Suprapubic skin (tissue), 4 donors: ENCODE data around the gene KCTD21. TPM values are rescaled to one million over a fixed set of nuclear protein-coding genes. Genes with fewer than 3 reads are reported as not detected.

Experiments used
- DNase-seq, 2 donors: peaks; one replicate each; pipeline ENCODE4 v3.0.0-alpha.2; 2019; ENCODE audit warnings: low spot score in 2 of 2
- H3K27ac ChIP-seq: fragments of 200-600 bp; sonication (generic); one replicate; pipeline ENCODE4 v1.5.1; 2019
- H3K27me3 ChIP-seq: fragments of 200-600 bp; sonication (generic); one replicate; pipeline ENCODE4 v1.5.1; 2019
- H3K36me3 ChIP-seq: fragments of 200-600 bp; sonication (generic); one replicate; pipeline ENCODE4 v1.5.1; 2019
- H3K4me1 ChIP-seq: fragments of 200-600 bp; sonication (generic); one replicate; pipeline ENCODE4 v1.5.1; 2019
- H3K4me3 ChIP-seq: fragments of 200-600 bp; sonication (generic); one replicate; pipeline ENCODE4 v1.5.1; 2019; ENCODE audit warnings: mild to moderate bottlenecking
- H3K9me3 ChIP-seq: fragments of 200-600 bp; sonication (generic); one replicate; pipeline ENCODE4 v1.5.1; 2019
- CTCF ChIP-seq, 2 donors: fragments of 200-600 bp in 1 of 2; fragments of 450-650 bp in 1 of 2; sonication (generic) in 1 of 2; IDR thresholded peaks; one replicate each; pipeline ENCODE4 v1.5.1; 2016 to 2019; ENCODE audit warnings: antibody characterized with exemption in 2 of 2, mild to moderate bottlenecking in 1 of 2, moderate library complexity in 1 of 2
- EP300 ChIP-seq: sonication (generic); formaldehyde crosslinking; IDR thresholded peaks from one replicate; pipeline ENCODE4 v1.6.1; 2017; ENCODE audit warnings: antibody characterized with exemption
- POLR2A ChIP-seq, 2 donors: fragments of 450-650 bp; IDR thresholded peaks; one replicate each; pipeline ENCODE4 v1.6.1; 2017; ENCODE audit warnings: antibody characterized with exemption in 2 of 2, mild to moderate bottlenecking in 2 of 2, moderate library complexity in 2 of 2
- POLR2AphosphoS5 ChIP-seq, 3 donors: sonication (generic); formaldehyde crosslinking; IDR thresholded peaks; one replicate each; pipeline ENCODE4 v1.6.1; 2017; ENCODE audit warnings: antibody characterized with exemption in 3 of 3
- WGBS: methylation state at CpG from one replicate; pipeline ENCODE4 v1.1.5; 2018; 5-methylcytosine and 5-hydroxymethylcytosine counted together
- total RNA-seq, 4 donors: library from RNA; depleted of rRNA; stranded (reverse); fragments of >200 nt; gene quantifications; one replicate each; pipeline ENCODE4 v1.1.0, GENCODE V29; 2016

Gene KCTD21
- total RNA-seq, 4 donors from 2014 or later = 3.6 to 11.1 (median 4.3) TPM

DNA sequence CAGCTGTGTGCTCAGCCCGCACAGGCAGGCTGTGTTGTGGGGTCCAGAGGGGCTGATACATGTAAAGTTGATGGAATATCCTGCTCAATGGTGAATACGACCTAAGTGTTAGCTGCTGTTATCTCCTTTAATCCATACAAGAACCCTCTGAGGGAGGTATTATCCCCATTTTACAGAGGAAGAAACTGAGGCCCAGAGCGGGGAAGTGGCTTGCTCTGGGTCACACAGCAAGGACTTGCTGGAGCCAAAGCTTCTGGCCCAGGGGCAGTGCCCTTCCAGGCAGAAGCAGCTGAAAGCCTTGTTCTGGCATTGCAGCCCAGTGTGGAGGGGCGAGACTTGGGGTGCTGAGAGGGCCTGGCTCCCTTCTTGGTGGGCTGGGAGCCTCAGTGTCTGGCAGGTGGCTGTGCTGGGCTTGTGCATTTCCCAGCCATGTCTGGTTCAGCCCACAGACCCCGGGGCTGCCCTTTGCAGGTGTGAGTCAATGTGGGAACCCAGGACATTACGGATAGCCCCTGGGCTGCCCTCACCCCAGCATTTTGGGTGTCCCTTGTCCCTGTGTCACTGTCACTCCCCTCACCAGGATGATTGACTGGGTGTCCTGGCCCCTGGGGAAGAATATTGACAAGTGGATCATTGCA is 10.7 kb upstream of the KCTD21 start:
- no peak for TF ChIP-seq POLR2A (IDR thresholded peaks at IDR 0.05)
- no peak for TF ChIP-seq EP300
- TF ChIP-seq CTCF (IDR thresholded peaks at IDR 0.05) = no peak
- TF ChIP-seq POLR2AphosphoS5 (IDR thresholded peaks at IDR 0.05) = no peak
- Histone ChIP-seq H3K9me3 (no peaks in the 10 kb centered on the region), H3K4me1 (peaks cover 2% of the 10 kb centered on the region), H3K27ac (no peak overlapping the region), H3K27me3 (no peaks in the 10 kb centered on the region), H3K4me3 (no peak overlapping the region), H3K36me3 (peaks cover 15% of the 10 kb centered on the region)
- DNase-seq = no peak
- 99% methylated on average over 4 of the region's 6 CpGs for WGBS

DNA sequence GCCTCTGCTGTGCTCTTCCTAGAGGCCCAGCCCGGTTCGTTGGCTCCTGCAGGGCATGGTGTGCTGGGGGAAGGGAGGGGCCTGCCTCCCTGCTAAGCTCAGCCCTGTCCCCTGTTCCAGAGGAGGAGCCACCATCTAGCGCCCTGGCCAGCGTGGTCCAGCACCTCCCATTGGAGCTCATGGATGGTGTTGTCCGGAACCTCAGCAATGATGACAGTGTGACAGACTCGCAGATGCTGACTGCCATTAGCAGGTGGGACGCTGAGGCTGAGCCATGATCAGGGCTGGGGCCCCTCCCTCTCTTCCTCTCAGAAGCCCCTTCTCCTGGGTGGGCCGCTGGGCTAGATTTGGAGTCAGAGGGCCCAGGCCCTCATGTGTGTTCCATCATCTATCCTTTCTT is 9.4 kb upstream of the KCTD21 start:
- Histone ChIP-seq H3K4me3 (no peak overlapping the region), H3K27ac (no peak overlapping the region), H3K4me1 (peaks cover 5% of the 10 kb centered on the region), H3K9me3 (no peaks in the 10 kb centered on the region), H3K36me3 (peaks cover 15% of the 10 kb centered on the region), H3K27me3 (no peaks in the 10 kb centered on the region)
- no peak for DNase-seq
- no peak for TF ChIP-seq CTCF (IDR thresholded peaks at IDR 0.05)
- TF ChIP-seq EP300 = no peak
- TF ChIP-seq POLR2A (IDR thresholded peaks at IDR 0.05) = no peak
- WGBS = 94% methylated on average over 3 of the region's 8 CpGs

GRCh38 chr11:78196661-78197091 is 8.2 kb upstream of the KCTD21 start:
- 100% methylated on average over 7 of the region's 40 CpGs for WGBS
- DNase-seq = peak in 1 of 2 donors; percentile 50
- no peaks in the 10 kb centered on the region for H3K9me3 ChIP-seq
- H3K36me3 ChIP-seq = peaks cover 15% of the 10 kb centered on the region
- H3K4me1 ChIP-seq = peaks cover 5% of the 10 kb centered on the region
- TF ChIP-seq CTCF (IDR thresholded peaks at IDR 0.05) (no peak), POLR2A (IDR thresholded peaks at IDR 0.05) (no peak), POLR2AphosphoS5 (IDR thresholded peaks at IDR 0.05) (no peak), EP300 (no peak)
- no peak overlapping the region for H3K4me3 ChIP-seq
- H3K27ac ChIP-seq = no peak overlapping the region
- no peaks in the 10 kb centered on the region for H3K27me3 ChIP-seq

DNA sequence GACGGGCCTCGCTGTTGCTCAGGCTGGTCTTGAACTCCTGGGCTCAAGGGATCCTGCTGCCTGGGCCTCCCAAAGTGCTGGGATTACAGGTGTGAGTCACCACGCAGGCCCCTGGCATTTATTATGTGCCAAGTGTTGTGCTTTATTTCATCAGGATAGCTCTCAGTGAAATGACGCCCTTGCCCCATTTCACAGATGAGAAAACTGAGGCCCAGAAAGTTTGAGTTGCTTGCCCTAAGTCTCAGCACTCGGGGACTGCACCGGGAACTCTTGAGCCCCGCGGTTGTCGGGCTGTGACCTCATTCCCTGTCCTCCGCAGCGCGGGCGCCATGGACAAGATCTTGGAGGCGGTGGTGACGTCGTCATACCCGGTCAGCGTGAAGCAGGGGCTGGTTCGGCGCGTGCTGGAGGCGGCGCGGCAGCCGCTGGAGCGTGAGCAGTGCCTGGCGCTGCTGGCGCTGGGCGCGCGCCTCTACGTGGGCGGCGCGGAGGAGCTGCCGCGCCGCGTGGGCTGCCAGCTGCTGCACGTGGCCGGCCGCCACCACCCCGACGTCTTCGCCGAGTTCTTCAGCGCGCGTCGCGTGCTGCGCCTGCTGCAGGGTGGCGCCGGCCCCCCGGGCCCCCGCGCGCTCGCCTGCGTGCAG is 7.6 kb upstream of the KCTD21 start:
- H3K36me3 ChIP-seq = peaks cover 13% of the 10 kb centered on the region
- no peak for TF ChIP-seq EP300
- TF ChIP-seq CTCF (IDR thresholded peaks at IDR 0.05) = no peak
- TF ChIP-seq POLR2AphosphoS5 (IDR thresholded peaks at IDR 0.05) = no peak
- no peak for TF ChIP-seq POLR2A (IDR thresholded peaks at IDR 0.05)
- DNase-seq = peak in 1 of 2 donors; percentile 64

GRCh38 chr11:78194490-78194889 is 6.1 kb upstream of the KCTD21 start:
- Histone ChIP-seq H3K4me3 (no peak overlapping the region), H3K27ac (no peak overlapping the region), H3K36me3 (no peaks in the 10 kb centered on the region), H3K9me3 (no peaks in the 10 kb centered on the region), H3K27me3 (no peaks in the 10 kb centered on the region), H3K4me1 (peaks cover 15% of the 10 kb centered on the region)
- DNase-seq = no peak
- WGBS = 98% methylated on average over 3 of the region's 3 CpGs
- TF ChIP-seq EP300 = no peak
- TF ChIP-seq CTCF (IDR thresholded peaks at IDR 0.05) = no peak
- no peak for TF ChIP-seq POLR2AphosphoS5 (IDR thresholded peaks at IDR 0.05)
- TF ChIP-seq POLR2A (IDR thresholded peaks at IDR 0.05) = no peak

More for the DNA sequence above, 7.6 kb upstream of the KCTD21 start:
- WGBS = 74% methylated on average over 58 of the region's 60 CpGs
- peaks cover 5% of the 10 kb centered on the region for H3K4me1 ChIP-seq
- H3K4me3 ChIP-seq = no peak overlapping the region
- no peaks in the 10 kb centered on the region for H3K27me3 ChIP-seq
- H3K9me3 ChIP-seq = no peaks in the 10 kb centered on the region
- H3K27ac ChIP-seq = no peak overlapping the region
